ENCODE results near the gene ZDHHC8. TPM values are rescaled to one million over a fixed set of nuclear protein-coding genes. Genes with fewer than 3 reads are reported as not detected.

The ZDHHC8 gene
- total and polyA plus RNA-seq, 3 experiments from 2014 or later, result 4.4 to 80.7 (median 74.7) TPM

DNA sequence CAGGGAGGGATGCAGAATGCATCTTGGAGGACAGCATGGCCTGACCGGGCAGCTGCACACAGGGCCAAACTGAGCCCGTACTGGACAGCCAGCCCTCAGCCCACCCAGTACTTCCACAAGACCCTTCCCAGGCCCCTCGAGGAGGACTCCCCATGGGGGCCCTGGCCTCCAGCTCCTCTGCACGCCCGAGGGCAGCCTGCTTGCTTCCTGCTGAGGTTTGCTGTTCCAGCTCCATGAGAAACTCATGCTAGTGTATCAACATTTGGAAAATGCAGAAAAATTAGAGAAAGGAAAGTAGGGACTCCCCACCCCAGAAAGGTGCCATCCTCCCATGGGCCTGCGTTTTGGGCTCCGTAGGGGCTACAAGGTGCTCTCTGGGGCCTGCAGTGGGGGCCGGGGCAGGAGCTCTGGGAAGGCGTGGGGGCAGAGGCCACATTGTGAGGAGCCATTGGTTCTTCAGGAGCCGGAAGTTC is 40.6 kb downstream of the ZDHHC8 start:
- Histone ChIP-seq H3K27me3 (ENCODE audit: insufficient read depth, low read length, poor library complexity, severe bottlenecking) (peaks cover 13% of the 10 kb centered on the region), H3K9me3 (ENCODE audit: low read length) (no peaks in the 10 kb centered on the region), H3K4me3 (ENCODE audit: low read length) (no peak overlapping the region), H3K27ac (ENCODE audit: low read depth, low read length) (no peak overlapping the region), H3K4me1 (ENCODE audit: insufficient read depth, low read length) (no peaks in the 10 kb centered on the region), H3K36me3 (ENCODE audit: insufficient read depth, low read length) (no peaks in the 10 kb centered on the region)
- POLR2A ChIA-PET, result no interaction called here
- H3K27me3 Mint-ChIP-seq, result peaks cover 0 to 2% of the 10 kb centered on the region in 2 donors
- H3K9me3 Mint-ChIP-seq, result no peaks in the 10 kb centered on the region
- CTCF ChIA-PET, result interaction anchor here (1.5 kb wide), 1 partner anchor 15 kb away, joined by 3 read pairs; no protein-coding TSS in a partner anchor
- H3K4me3 Mint-ChIP-seq, result no peak overlapping the region
- H3K27ac Mint-ChIP-seq, result no peak overlapping the region
- no peaks in the 10 kb centered on the region for H3K4me1 Mint-ChIP-seq
- no peak for DNase-seq
- no peaks in the 10 kb centered on the region for H3K36me3 Mint-ChIP-seq

GRCh38 chr22:20173246-20173645 is 41.6 kb downstream of the ZDHHC8 start:
- no peak overlapping the region for H3K27ac ChIP-seq (ENCODE audit: low read depth, low read length)
- no peaks in the 10 kb centered on the region for H3K36me3 Mint-ChIP-seq
- CTCF ChIA-PET, result no interaction called here
- no peaks in the 10 kb centered on the region for H3K4me1 ChIP-seq (ENCODE audit: insufficient read depth, low read length)
- H3K4me3 Mint-ChIP-seq, result no peak overlapping the region
- no peaks in the 10 kb centered on the region for H3K9me3 Mint-ChIP-seq
- H3K9me3 ChIP-seq (ENCODE audit: low read length), result no peaks in the 10 kb centered on the region
- H3K4me1 Mint-ChIP-seq, result no peaks in the 10 kb centered on the region
- POLR2A ChIA-PET, result no interaction called here
- peaks cover 0 to 2% of the 10 kb centered on the region in 2 donors for H3K27me3 Mint-ChIP-seq
- peaks cover 13% of the 10 kb centered on the region for H3K27me3 ChIP-seq (ENCODE audit: insufficient read depth, low read length, poor library complexity, severe bottlenecking)
- no peak overlapping the region for H3K27ac Mint-ChIP-seq
- H3K4me3 ChIP-seq (ENCODE audit: low read length), result no peak overlapping the region
- H3K36me3 ChIP-seq (ENCODE audit: insufficient read depth, low read length), result no peaks in the 10 kb centered on the region
- no peak for DNase-seq

DNA sequence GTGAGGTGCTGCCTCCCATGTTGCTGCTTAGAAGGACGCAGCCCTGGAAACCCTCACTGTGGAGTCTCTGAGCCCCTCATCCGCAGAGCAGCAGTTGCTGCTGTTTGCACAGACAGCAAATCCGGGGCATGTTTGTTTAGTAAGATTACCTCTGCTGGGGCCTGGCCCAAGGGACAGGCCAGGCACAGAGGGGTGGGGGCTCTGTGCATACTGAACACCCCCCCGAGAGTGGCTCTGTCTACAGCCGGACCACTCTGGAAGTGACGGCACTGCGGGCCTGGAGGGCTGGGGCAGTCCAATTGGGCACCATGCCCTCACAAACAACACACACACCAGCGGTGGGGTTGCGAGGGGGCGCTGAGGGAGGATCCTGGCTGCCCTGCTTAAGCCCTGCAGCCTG is 42.2 kb downstream of the ZDHHC8 start:
- DNase-seq, result no peak
- Histone ChIP-seq H3K4me3 (ENCODE audit: low read length) (no peak overlapping the region), H3K4me1 (ENCODE audit: insufficient read depth, low read length) (no peaks in the 10 kb centered on the region), H3K36me3 (ENCODE audit: insufficient read depth, low read length) (no peaks in the 10 kb centered on the region), H3K9me3 (ENCODE audit: low read length) (no peaks in the 10 kb centered on the region), H3K27me3 (ENCODE audit: insufficient read depth, low read length, poor library complexity, severe bottlenecking) (peaks cover 15% of the 10 kb centered on the region), H3K27ac (ENCODE audit: low read depth, low read length) (no peak overlapping the region)
- POLR2A ChIA-PET, result no interaction called here
- Mint-ChIP-seq H3K4me1 (no peaks in the 10 kb centered on the region), H3K27me3 (peaks cover 0 to 2% of the 10 kb centered on the region in 2 donors), H3K9me3 (no peaks in the 10 kb centered on the region), H3K4me3 (no peak overlapping the region), H3K27ac (no peak overlapping the region), H3K36me3 (no peaks in the 10 kb centered on the region)
- CTCF ChIA-PET, result no interaction called here

DNA sequence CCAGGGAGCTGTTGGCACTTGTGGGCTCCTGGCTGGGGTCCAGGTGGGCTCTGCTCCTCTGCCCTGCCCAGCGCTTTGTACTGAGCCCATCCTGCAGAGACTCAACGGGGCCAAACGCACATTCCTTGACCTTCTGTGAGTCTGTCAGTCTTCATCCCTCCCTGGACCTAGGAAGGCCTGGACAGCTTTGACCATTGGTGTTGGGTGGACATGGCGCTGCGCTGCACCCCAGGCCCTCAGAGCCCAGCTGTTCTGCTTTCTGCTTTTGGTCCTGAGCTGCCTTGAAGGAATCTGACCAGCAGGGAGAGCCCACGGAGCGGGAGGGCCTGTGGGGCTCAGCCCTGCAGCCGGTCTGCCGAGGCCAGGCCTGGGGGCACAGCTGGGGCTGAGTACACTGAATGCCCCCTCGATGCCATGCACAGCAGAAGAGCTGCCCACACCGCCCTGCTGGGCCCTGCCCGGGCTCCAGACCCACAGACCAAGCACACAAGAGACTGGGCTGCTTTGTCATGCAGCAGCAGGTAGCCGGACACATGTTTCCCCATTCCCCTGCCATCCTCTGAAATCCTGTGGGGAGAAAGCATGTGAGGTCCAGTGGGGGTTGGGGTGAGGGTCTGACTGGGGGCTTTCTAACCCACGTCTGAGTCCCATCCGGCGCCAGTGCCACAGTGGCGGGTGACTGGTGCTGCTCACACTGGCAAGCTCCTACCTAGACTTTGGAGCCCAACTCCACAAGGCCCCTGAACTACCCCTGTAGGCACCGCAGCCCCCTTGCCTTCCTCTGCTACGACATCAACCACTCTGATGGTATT is 43.4 kb downstream of the ZDHHC8 start:
- Histone ChIP-seq H3K36me3 (ENCODE audit: insufficient read depth, low read length) (no peaks in the 10 kb centered on the region), H3K27me3 (ENCODE audit: insufficient read depth, low read length, poor library complexity, severe bottlenecking) (peaks cover 10% of the 10 kb centered on the region), H3K4me1 (ENCODE audit: insufficient read depth, low read length) (no peaks in the 10 kb centered on the region), H3K4me3 (ENCODE audit: low read length) (no peak overlapping the region), H3K9me3 (ENCODE audit: low read length) (no peaks in the 10 kb centered on the region), H3K27ac (ENCODE audit: low read depth, low read length) (no peak overlapping the region)
- Mint-ChIP-seq H3K4me1 (no peaks in the 10 kb centered on the region), H3K27ac (no peak overlapping the region), H3K9me3 (no peaks in the 10 kb centered on the region), H3K36me3 (no peaks in the 10 kb centered on the region), H3K4me3 (no peak overlapping the region), H3K27me3 (peaks cover 0 to 2% of the 10 kb centered on the region in 2 donors)
- ChIA-PET CTCF (interaction anchor here (1.0 to 1.3 kb wide), 2 partner anchors 18 to 68 kb away, joined by 3 to 6 read pairs; no protein-coding TSS in a partner anchor), POLR2A (no interaction called here)
- DNase-seq, result no peak

DNA sequence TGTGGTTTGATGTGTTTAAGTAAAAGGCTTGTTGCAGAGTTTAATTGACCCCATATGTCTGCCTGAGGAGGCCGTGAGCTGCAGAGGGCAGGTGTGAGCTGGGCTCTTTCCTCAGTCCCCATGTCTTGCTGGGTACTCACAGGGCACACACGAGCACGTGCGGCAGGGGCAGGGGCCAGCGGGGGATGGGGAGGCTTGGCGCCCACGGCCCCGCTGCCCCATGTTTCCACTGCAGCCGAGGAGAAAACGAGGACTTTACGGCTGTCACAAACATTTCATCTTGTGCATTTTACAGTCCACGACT is 43.9 kb downstream of the ZDHHC8 start:
- Histone ChIP-seq H3K36me3 (ENCODE audit: insufficient read depth, low read length) (no peaks in the 10 kb centered on the region), H3K9me3 (ENCODE audit: low read length) (no peaks in the 10 kb centered on the region), H3K27ac (ENCODE audit: low read depth, low read length) (no peak overlapping the region), H3K4me3 (ENCODE audit: low read length) (no peak overlapping the region), H3K27me3 (ENCODE audit: insufficient read depth, low read length, poor library complexity, severe bottlenecking) (peaks cover 9% of the 10 kb centered on the region), H3K4me1 (ENCODE audit: insufficient read depth, low read length) (no peaks in the 10 kb centered on the region)
- Mint-ChIP-seq H3K27ac (no peak overlapping the region), H3K36me3 (no peaks in the 10 kb centered on the region), H3K4me1 (no peaks in the 10 kb centered on the region), H3K27me3 (peaks cover 0 to 2% of the 10 kb centered on the region in 2 donors), H3K4me3 (no peak overlapping the region), H3K9me3 (no peaks in the 10 kb centered on the region)
- POLR2A ChIA-PET, result no interaction called here
- CTCF ChIA-PET, result interaction anchor here (1.0 to 1.3 kb wide), 2 partner anchors 19 to 67 kb away, joined by 3 to 6 read pairs; no protein-coding TSS in a partner anchor
- DNase-seq, result no peak

DNA sequence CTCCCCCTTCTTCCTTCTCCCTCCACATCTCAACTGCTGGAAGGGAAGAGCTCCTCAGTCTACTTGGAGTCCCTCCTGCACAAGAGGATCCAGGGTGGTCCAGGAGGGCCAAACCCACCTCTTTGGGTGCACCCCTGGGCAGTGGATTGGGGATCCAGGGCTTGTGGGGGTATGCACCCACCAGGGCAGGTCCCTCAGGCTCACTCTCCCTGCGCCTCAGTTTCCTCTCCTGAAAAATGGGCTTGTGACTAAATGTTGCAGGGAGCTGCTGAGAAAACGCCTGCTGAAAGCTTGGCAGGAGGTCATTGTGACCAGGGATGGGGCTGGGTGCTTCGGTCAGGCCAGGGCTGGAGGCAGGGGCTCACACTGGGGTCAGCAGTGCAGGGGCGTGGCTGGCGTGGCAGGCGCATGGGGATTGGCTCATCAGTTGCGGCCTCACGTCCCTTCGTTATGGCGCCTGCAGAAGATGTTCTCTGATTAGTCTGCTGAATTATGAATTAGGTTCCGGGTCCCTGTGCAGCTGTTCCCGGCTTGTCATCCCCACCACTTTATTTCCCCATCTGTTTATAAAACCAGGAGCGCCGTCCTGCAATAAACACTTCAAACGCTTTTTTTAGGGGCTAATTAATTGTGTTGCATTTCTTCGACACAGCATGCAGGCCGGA is 44.9 kb downstream of the ZDHHC8 start:
- Histone ChIP-seq H3K4me3 (ENCODE audit: low read length) (no peak overlapping the region), H3K4me1 (ENCODE audit: insufficient read depth, low read length) (no peaks in the 10 kb centered on the region), H3K36me3 (ENCODE audit: insufficient read depth, low read length) (no peaks in the 10 kb centered on the region), H3K27ac (ENCODE audit: low read depth, low read length) (no peak overlapping the region), H3K9me3 (ENCODE audit: low read length) (no peaks in the 10 kb centered on the region), H3K27me3 (ENCODE audit: insufficient read depth, low read length, poor library complexity, severe bottlenecking) (peaks cover 9% of the 10 kb centered on the region)
- ChIA-PET POLR2A (no interaction called here), CTCF (no interaction called here)
- no peak overlapping the region for H3K4me3 Mint-ChIP-seq
- DNase-seq, result no peak
- no peaks in the 10 kb centered on the region for H3K4me1 Mint-ChIP-seq
- H3K27me3 Mint-ChIP-seq, result peaks cover 0 to 3% of the 10 kb centered on the region in 2 donors
- no peak overlapping the region for H3K27ac Mint-ChIP-seq
- no peaks in the 10 kb centered on the region for H3K9me3 Mint-ChIP-seq
- H3K36me3 Mint-ChIP-seq, result no peaks in the 10 kb centered on the region

GRCh38 chr22:20177217-20177911 is 45.8 kb downstream of the ZDHHC8 start:
- no peak for DNase-seq
- no peak overlapping the region for H3K4me3 ChIP-seq (ENCODE audit: low read length)

More at GRCh38 chr22:20177217-20177911, 45.8 kb downstream of the ZDHHC8 start:
- ChIA-PET CTCF (interaction anchor here (1.1 to 1.2 kb wide), 2 partner anchors 20 to 92 kb away, joined by 3 read pairs; no protein-coding TSS in a partner anchor), POLR2A (no interaction called here)
- H3K4me3 Mint-ChIP-seq, result no peak overlapping the region
- peak overlapping the region in 1 of 8 donors; percentile 82 for H3K27ac Mint-ChIP-seq
- no peaks in the 10 kb centered on the region for H3K36me3 Mint-ChIP-seq
- Histone ChIP-seq H3K27ac (ENCODE audit: low read depth, low read length) (no peak overlapping the region), H3K27me3 (ENCODE audit: insufficient read depth, low read length, poor library complexity, severe bottlenecking) (peaks cover 9% of the 10 kb centered on the region), H3K9me3 (ENCODE audit: low read length) (no peaks in the 10 kb centered on the region), H3K4me1 (ENCODE audit: insufficient read depth, low read length) (no peaks in the 10 kb centered on the region), H3K36me3 (ENCODE audit: insufficient read depth, low read length) (no peaks in the 10 kb centered on the region)
- H3K27me3 Mint-ChIP-seq, result peaks cover 0 to 3% of the 10 kb centered on the region in 2 donors
- H3K4me1 Mint-ChIP-seq, result no peaks in the 10 kb centered on the region
- H3K9me3 Mint-ChIP-seq, result no peaks in the 10 kb centered on the region
